Smooth muscle cell (in vitro differentiated cells): ENCODE results near the gene ANO2. TPM values are rescaled to one million over a fixed set of nuclear protein-coding genes. Genes with fewer than 3 reads are reported as not detected.

ENCODE experiments used
- DNase-seq: peaks from one replicate; lab custom pipeline; 2025; ENCODE audit not compliant: unreplicated experiment; lab: John Stamatoyannopoulos, UW
- H2AFZ ChIP-seq: fragments of 200-600 bp; sonication (generic); 2 replicates; pipeline ENCODE4 v1.6.0; 2016; ENCODE audit warnings: antibody characterized with exemption, low read depth, mild to moderate bottlenecking
- H3F3A ChIP-seq: fragments of 200-600 bp; sonication (generic); 2 replicates; pipeline ENCODE4 v1.6.0; 2017; ENCODE audit warnings: antibody characterized with exemption, low read depth
- H3K27ac ChIP-seq: fragments of 200-600 bp; sonication (generic); 2 replicates; pipeline ENCODE4 v1.5.1; 2016; ENCODE audit warnings: low read depth, mild to moderate bottlenecking
- H3K27me3 ChIP-seq: fragments of 200-600 bp; sonication (generic); 2 replicates; pipeline ENCODE4 v1.6.1; 2016; ENCODE audit warnings: low read depth, mild to moderate bottlenecking
- H3K36me3 ChIP-seq: fragments of 200-600 bp; sonication (generic); 2 replicates; pipeline ENCODE4 v1.5.1; 2016; ENCODE audit warnings: low read depth
- H3K4me1 ChIP-seq: fragments of 200-600 bp; sonication (generic); 2 replicates; pipeline ENCODE4 v1.5.1; 2016; ENCODE audit warnings: low read depth
- H3K4me2 ChIP-seq: fragments of 200-600 bp; sonication (generic); 2 replicates; pipeline ENCODE4 v1.6.0; 2016; ENCODE audit warnings: mild to moderate bottlenecking
- H3K4me3 ChIP-seq: fragments of 200-600 bp; sonication (generic); 2 replicates; pipeline ENCODE4 v1.5.1; 2016; ENCODE audit warnings: mild to moderate bottlenecking
- H3K79me2 ChIP-seq: fragments of 200-600 bp; sonication (generic); 2 replicates; pipeline ENCODE4 v1.6.0; 2016; ENCODE audit warnings: low read depth, mild to moderate bottlenecking
- H3K9ac ChIP-seq: fragments of 200-600 bp; sonication (generic); 2 replicates; pipeline ENCODE4 v1.6.0; 2016; ENCODE audit warnings: low read depth
- H3K9me3 ChIP-seq: fragments of 200-600 bp; sonication (generic); replicated peaks from 2 replicates; pipeline ENCODE4 v1.5.1; 2016; ENCODE audit warnings: low read depth
- H4K20me1 ChIP-seq: fragments of 200-600 bp; sonication (generic); 2 replicates; pipeline ENCODE4 v1.6.0; 2016; ENCODE audit warnings: low read depth
- WGBS: methylation state at CpG from one replicate; pipeline ENCODE4 v1.1.7; 2016; ENCODE audit warnings: low lambda C conversion rate; 5-methylcytosine and 5-hydroxymethylcytosine counted together
- polyA plus RNA-seq: library from polyadenylated mRNA; unstranded; fragments of >200 nt; fragmentation: Nextera tagmentation; extraction: Ambion mirVana; gene quantifications from 2 replicates; pipeline ENCODE4 v1.2.1, GENCODE V29; 2016
- total RNA-seq: library from RNA; depleted of rRNA; stranded (reverse); fragments of >200 nt; gene quantifications from 2 replicates; pipeline ENCODE4 v1.2.3, GENCODE V29; 2014
- TF ChIP-seq, protein P1 (sequence below): fragments of 200-600 bp; sonication (generic); IDR thresholded peaks from 2 replicates; pipeline ENCODE4 v1.5.1; 2017; ENCODE audit warnings: borderline replicate concordance, mild to moderate bottlenecking, antibody characterized with exemption; ENCODE audit not compliant: insufficient read depth, poor library complexity, severe bottlenecking

Gene ANO2
- total and polyA plus RNA-seq, 2 experiments from 2014 or later: 0.18 TPM; not detected in 1

DNA sequence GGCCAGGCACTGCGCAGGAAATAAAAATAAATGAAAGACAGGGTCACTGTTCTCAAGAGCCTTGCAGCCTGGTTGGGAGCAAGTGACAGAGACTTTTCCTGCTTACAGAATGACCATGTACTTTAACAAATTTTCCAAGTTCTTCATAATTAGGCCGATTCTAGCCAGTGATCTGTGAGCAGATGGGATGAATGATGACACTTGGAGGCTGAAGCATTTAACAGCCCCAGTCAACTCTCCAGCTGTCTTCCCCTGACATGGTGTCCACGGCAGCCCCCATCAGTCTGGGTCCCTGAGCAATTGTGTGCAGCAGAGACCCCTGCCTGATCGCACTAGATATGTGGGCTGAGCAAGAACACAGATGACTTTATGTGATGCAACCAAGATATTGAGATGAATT lies 314.3 kb downstream of the ANO2 start:
- no peaks in the 10 kb centered on the region for H3K4me1 ChIP-seq
- H3K79me2 ChIP-seq: no peaks in the 10 kb centered on the region
- H3K27ac ChIP-seq: no peak overlapping the region
- no peak overlapping the region for H3K4me2 ChIP-seq
- WGBS: 89% methylated on average over 4 of the region's 4 CpGs
- no peak overlapping the region for H3K9ac ChIP-seq
- no peaks in the 10 kb centered on the region for H3K36me3 ChIP-seq
- no peaks in the 10 kb centered on the region for H4K20me1 ChIP-seq
- TF ChIP-seq, protein P1, sequence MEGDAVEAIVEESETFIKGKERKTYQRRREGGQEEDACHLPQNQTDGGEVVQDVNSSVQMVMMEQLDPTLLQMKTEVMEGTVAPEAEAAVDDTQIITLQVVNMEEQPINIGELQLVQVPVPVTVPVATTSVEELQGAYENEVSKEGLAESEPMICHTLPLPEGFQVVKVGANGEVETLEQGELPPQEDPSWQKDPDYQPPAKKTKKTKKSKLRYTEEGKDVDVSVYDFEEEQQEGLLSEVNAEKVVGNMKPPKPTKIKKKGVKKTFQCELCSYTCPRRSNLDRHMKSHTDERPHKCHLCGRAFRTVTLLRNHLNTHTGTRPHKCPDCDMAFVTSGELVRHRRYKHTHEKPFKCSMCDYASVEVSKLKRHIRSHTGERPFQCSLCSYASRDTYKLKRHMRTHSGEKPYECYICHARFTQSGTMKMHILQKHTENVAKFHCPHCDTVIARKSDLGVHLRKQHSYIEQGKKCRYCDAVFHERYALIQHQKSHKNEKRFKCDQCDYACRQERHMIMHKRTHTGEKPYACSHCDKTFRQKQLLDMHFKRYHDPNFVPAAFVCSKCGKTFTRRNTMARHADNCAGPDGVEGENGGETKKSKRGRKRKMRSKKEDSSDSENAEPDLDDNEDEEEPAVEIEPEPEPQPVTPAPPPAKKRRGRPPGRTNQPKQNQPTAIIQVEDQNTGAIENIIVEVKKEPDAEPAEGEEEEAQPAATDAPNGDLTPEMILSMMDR: no peak
- no peak overlapping the region for H2AFZ ChIP-seq
- H3K9me3 ChIP-seq: no peaks in the 10 kb centered on the region
- no peak overlapping the region for H3K4me3 ChIP-seq
- no peaks in the 10 kb centered on the region for H3K27me3 ChIP-seq
- DNase-seq: no peak
- H3F3A ChIP-seq: no peaks in the 10 kb centered on the region

GRCh38 chr12:5628501-5628900 lies 316.6 kb downstream of the ANO2 start:
- DNase-seq: no peak
- no peaks in the 10 kb centered on the region for H3F3A ChIP-seq
- no peaks in the 10 kb centered on the region for H4K20me1 ChIP-seq
- H3K4me3 ChIP-seq: no peak overlapping the region
- 98% methylated on average over 8 of the region's 8 CpGs for WGBS
- H3K4me1 ChIP-seq: peaks cover 2% of the 10 kb centered on the region
- no peaks in the 10 kb centered on the region for H3K79me2 ChIP-seq
- no peaks in the 10 kb centered on the region for H3K36me3 ChIP-seq
- H3K27me3 ChIP-seq: no peaks in the 10 kb centered on the region
- no peak overlapping the region for H3K4me2 ChIP-seq
- H3K9me3 ChIP-seq: no peaks in the 10 kb centered on the region
- no peak overlapping the region for H2AFZ ChIP-seq
- H3K27ac ChIP-seq: no peak overlapping the region
- no peak overlapping the region for H3K9ac ChIP-seq
- TF ChIP-seq, protein P1: no peak

DNA sequence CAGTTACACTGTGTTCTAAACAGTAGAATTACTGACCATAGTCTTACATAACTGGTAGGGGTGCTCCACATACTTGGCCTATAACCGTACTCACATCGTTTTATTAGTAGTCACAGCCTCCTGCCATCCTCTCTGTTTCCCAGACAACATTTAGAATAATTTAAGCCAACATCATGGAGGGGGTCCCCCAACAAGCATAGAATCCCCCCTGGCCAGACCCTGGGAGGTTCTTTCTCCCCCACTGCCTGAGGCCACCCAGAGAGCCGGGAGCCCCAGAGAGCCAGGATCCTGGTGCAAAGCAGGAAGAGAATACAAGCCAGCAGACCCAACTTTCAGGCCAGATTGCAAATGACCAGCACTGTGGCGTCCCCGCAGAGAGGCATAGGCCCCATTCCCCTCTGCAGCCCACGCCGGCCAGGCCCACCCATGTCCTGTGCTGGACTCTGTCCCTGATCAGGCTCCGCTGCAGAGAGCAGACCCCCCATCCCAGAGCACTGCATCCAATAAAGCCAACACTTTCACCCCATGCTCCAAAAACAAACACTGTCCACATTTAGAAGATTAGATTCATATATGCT lies 317.9 kb downstream of the ANO2 start:
- no peaks in the 10 kb centered on the region for H3K27me3 ChIP-seq
- TF ChIP-seq, protein P1: no peak
- 89% methylated on average over 8 of the region's 8 CpGs for WGBS
- no peaks in the 10 kb centered on the region for H3F3A ChIP-seq
- H3K79me2 ChIP-seq: no peaks in the 10 kb centered on the region
- no peak for DNase-seq
- no peaks in the 10 kb centered on the region for H3K36me3 ChIP-seq
- no peak overlapping the region for H3K4me2 ChIP-seq
- H2AFZ ChIP-seq: no peak overlapping the region
- no peak overlapping the region for H3K4me3 ChIP-seq
- no peak overlapping the region for H3K27ac ChIP-seq
- H3K4me1 ChIP-seq: peaks cover 5% of the 10 kb centered on the region
- H3K9me3 ChIP-seq: no peaks in the 10 kb centered on the region
- no peaks in the 10 kb centered on the region for H4K20me1 ChIP-seq
- H3K9ac ChIP-seq: no peak overlapping the region

DNA sequence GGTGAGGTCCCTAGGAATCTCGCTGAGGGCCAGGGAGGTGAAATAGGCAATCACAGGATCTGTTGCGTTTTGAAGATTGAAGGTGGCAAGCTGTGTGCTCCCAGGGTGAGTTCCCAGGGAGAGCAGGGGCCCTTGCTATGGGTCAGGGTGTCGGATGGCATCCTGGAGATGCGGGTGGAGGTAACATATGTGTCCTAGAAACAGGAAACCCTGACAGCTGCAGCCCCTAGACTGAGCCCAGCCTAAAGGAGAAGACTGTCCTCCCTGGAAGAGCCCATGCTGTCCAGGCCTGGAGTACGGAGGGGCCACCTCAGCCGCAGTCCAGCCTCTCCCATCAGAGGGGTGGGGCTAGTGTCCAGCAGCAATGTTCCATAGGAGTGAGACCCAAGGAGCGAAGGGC lies 318.9 kb downstream of the ANO2 start:
- no peak overlapping the region for H3K9ac ChIP-seq
- H3K4me2 ChIP-seq: no peak overlapping the region
- no peak overlapping the region for H2AFZ ChIP-seq
- no peaks in the 10 kb centered on the region for H3K27me3 ChIP-seq
- H3K79me2 ChIP-seq: no peaks in the 10 kb centered on the region
- H3K4me1 ChIP-seq: peaks cover 5% of the 10 kb centered on the region
- H3K4me3 ChIP-seq: no peak overlapping the region
- no peaks in the 10 kb centered on the region for H3K9me3 ChIP-seq
- H4K20me1 ChIP-seq: no peaks in the 10 kb centered on the region
- no peak for DNase-seq
- H3K27ac ChIP-seq: no peak overlapping the region
- TF ChIP-seq, protein P1: no peak
- no peaks in the 10 kb centered on the region for H3K36me3 ChIP-seq
- no peaks in the 10 kb centered on the region for H3F3A ChIP-seq
- 93% methylated on average over 7 of the region's 7 CpGs for WGBS
